HepG2 (cell line): ENCODE measurements around the gene CD300A. TPM values are rescaled to one million over a fixed set of nuclear protein-coding genes. Genes with fewer than 3 reads are reported as not detected.

ENCODE experiments used
- ERF ChIP-seq: IDR thresholded peaks from 2 replicates; pipeline ENCODE4 v1.6.1; 2018; ENCODE audit warnings: missing biosample characterization, missing genetic modification reagents
- SIN3A ChIP-seq: IDR thresholded peaks from 2 replicates; pipeline ENCODE4 v1.6.1; 2011; ENCODE audit warnings: low read depth, mild to moderate bottlenecking, control low read depth, low read length, borderline replicate concordance
- ZNF256 ChIP-seq: sonication (generic); formaldehyde crosslinking; conservative IDR thresholded peaks from 2 replicates; pipeline ENCODE4 v1.4.0; 2020; ENCODE audit warnings: missing genetic modification reagents
- polyA plus RNA-seq, 8 experiments: library from polyadenylated mRNA; depleted of rRNA in 3 of 8; stranded (reverse) in 7 of 8; unstranded in 1 of 8; fragments of >200 nt; fragmentation: Illumina TruSeq in 4 of 8; extraction: Trizol in 4 of 8; gene quantifications; 2 replicates each; pipeline versions ENCODE4 v1.2.1 to v1.2.3, GENCODE V29; 2011 to 2016; ENCODE audit warnings: low read depth in 4 of 8, missing spikeins in 1 of 8, mixed read lengths in 1 of 8; ENCODE audit not compliant: insufficient read depth in 1 of 8
- total RNA-seq, 5 experiments: library from RNA; depleted of rRNA; stranded (reverse); fragments of >200 nt; fragmentation: Illumina TruSeq; extraction: Trizol; gene quantifications; 2 replicates each; pipeline ENCODE4 v1.2.3, GENCODE V29; 2016; ENCODE audit warnings: low read depth in 1 of 5
- TF ChIP-seq, protein P1 (sequence below): sonication (generic); formaldehyde crosslinking; IDR thresholded peaks from 2 replicates; pipeline ENCODE4 v1.4.0; 2020; ENCODE audit warnings: missing genetic modification reagents, borderline replicate concordance
- TF ChIP-seq, protein P2 (sequence below): sonication (generic); formaldehyde crosslinking; IDR thresholded peaks from 2 replicates; pipeline ENCODE4 v1.4.0; 2020; ENCODE audit warnings: mild to moderate bottlenecking, missing genetic modification reagents, borderline replicate concordance
- TF ChIP-seq, protein P3 (sequence below): sonication (generic); formaldehyde crosslinking; IDR thresholded peaks from 2 replicates; pipeline ENCODE4 v1.4.0; 2020; ENCODE audit warnings: mild to moderate bottlenecking, missing genetic modification reagents
- TF ChIP-seq, protein P4 (sequence below): sonication (generic); formaldehyde crosslinking; IDR thresholded peaks from 2 replicates; pipeline ENCODE4 v1.5.0; 2020; ENCODE audit warnings: mild to moderate bottlenecking, missing genetic modification reagents
- TF ChIP-seq, protein P5 (sequence below): IDR thresholded peaks from 2 replicates; pipeline ENCODE4 v1.6.1; 2018; ENCODE audit warnings: missing genetic modification reagents
- TF ChIP-seq, protein P6 (sequence below): sonication (generic); formaldehyde crosslinking; IDR thresholded peaks from 2 replicates; pipeline ENCODE4 v1.8.1; 2023; ENCODE audit warnings: mild to moderate bottlenecking, moderate library complexity, missing genetic modification reagents

CD300A gene
- total and polyA plus RNA-seq, 2 of the 13 experiments (the other 11 are each of a cell fraction or from before 2014, with no cell fraction given): not detected

DNA sequence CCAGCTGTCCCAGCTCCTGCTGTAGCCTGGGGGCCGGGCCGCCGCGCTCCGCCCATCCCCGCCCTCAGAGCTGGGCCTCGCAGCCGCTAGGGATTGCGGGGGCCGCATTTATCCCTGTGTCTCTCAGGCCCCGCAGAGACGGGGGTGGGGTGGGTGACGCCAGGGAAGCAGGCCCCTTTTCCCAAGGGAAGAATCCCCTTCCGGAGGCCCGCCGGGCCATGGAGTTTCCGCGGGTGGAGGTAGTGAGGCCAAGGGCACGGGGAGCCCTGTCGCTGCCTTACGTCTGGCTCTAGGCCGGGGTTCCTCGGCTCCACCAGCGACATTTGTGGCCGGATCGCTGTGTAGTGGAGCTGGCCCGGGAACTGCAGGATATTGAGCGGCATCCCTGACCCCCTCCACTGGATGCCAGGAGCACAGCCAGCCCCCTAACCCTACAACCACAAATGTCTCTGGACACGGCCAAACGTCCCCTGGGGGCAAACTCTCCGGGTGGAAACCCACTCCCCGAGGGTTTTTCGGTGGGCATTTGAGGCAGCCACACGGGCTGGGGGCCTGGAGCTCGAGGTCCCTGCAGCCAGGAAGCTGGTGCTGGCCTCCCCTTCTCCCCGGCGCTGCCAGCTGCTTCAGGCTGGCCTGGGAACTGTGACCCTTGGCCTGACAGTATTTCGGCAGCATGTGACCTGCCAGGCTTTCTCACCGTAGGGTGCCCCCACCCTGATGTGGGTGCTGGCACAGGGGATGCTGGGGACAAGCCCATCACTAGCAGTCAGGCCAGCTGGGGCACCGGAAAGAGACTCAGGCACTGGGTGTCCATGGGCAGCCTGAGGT is 12.0 kb upstream of the CD300A start (continued):
- TF ChIP-seq, protein P1, sequence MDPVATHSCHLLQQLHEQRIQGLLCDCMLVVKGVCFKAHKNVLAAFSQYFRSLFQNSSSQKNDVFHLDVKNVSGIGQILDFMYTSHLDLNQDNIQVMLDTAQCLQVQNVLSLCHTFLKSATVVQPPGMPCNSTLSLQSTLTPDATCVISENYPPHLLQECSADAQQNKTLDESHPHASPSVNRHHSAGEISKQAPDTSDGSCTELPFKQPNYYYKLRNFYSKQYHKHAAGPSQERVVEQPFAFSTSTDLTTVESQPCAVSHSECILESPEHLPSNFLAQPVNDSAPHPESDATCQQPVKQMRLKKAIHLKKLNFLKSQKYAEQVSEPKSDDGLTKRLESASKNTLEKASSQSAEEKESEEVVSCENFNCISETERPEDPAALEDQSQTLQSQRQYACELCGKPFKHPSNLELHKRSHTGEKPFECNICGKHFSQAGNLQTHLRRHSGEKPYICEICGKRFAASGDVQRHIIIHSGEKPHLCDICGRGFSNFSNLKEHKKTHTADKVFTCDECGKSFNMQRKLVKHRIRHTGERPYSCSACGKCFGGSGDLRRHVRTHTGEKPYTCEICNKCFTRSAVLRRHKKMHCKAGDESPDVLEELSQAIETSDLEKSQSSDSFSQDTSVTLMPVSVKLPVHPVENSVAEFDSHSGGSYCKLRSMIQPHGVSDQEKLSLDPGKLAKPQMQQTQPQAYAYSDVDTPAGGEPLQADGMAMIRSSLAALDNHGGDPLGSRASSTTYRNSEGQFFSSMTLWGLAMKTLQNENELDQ (CRISPR knock-in tag): no peak
- TF ChIP-seq, protein P2, sequence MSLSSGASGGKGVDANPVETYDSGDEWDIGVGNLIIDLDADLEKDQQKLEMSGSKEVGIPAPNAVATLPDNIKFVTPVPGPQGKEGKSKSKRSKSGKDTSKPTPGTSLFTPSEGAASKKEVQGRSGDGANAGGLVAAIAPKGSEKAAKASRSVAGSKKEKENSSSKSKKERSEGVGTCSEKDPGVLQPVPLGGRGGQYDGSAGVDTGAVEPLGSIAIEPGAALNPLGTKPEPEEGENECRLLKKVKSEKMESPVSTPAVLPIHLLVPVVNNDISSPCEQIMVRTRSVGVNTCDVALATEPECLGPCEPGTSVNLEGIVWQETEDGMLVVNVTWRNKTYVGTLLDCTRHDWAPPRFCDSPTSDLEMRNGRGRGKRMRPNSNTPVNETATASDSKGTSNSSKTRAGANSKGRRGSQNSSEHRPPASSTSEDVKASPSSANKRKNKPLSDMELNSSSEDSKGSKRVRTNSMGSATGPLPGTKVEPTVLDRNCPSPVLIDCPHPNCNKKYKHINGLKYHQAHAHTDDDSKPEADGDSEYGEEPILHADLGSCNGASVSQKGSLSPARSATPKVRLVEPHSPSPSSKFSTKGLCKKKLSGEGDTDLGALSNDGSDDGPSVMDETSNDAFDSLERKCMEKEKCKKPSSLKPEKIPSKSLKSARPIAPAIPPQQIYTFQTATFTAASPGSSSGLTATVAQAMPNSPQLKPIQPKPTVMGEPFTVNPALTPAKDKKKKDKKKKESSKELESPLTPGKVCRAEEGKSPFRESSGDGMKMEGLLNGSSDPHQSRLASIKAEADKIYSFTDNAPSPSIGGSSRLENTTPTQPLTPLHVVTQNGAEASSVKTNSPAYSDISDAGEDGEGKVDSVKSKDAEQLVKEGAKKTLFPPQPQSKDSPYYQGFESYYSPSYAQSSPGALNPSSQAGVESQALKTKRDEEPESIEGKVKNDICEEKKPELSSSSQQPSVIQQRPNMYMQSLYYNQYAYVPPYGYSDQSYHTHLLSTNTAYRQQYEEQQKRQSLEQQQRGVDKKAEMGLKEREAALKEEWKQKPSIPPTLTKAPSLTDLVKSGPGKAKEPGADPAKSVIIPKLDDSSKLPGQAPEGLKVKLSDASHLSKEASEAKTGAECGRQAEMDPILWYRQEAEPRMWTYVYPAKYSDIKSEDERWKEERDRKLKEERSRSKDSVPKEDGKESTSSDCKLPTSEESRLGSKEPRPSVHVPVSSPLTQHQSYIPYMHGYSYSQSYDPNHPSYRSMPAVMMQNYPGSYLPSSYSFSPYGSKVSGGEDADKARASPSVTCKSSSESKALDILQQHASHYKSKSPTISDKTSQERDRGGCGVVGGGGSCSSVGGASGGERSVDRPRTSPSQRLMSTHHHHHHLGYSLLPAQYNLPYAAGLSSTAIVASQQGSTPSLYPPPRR (CRISPR knock-in tag): peak; percentile 63; the same call in 1 of the 2 replicates
- TF ChIP-seq, protein P3, sequence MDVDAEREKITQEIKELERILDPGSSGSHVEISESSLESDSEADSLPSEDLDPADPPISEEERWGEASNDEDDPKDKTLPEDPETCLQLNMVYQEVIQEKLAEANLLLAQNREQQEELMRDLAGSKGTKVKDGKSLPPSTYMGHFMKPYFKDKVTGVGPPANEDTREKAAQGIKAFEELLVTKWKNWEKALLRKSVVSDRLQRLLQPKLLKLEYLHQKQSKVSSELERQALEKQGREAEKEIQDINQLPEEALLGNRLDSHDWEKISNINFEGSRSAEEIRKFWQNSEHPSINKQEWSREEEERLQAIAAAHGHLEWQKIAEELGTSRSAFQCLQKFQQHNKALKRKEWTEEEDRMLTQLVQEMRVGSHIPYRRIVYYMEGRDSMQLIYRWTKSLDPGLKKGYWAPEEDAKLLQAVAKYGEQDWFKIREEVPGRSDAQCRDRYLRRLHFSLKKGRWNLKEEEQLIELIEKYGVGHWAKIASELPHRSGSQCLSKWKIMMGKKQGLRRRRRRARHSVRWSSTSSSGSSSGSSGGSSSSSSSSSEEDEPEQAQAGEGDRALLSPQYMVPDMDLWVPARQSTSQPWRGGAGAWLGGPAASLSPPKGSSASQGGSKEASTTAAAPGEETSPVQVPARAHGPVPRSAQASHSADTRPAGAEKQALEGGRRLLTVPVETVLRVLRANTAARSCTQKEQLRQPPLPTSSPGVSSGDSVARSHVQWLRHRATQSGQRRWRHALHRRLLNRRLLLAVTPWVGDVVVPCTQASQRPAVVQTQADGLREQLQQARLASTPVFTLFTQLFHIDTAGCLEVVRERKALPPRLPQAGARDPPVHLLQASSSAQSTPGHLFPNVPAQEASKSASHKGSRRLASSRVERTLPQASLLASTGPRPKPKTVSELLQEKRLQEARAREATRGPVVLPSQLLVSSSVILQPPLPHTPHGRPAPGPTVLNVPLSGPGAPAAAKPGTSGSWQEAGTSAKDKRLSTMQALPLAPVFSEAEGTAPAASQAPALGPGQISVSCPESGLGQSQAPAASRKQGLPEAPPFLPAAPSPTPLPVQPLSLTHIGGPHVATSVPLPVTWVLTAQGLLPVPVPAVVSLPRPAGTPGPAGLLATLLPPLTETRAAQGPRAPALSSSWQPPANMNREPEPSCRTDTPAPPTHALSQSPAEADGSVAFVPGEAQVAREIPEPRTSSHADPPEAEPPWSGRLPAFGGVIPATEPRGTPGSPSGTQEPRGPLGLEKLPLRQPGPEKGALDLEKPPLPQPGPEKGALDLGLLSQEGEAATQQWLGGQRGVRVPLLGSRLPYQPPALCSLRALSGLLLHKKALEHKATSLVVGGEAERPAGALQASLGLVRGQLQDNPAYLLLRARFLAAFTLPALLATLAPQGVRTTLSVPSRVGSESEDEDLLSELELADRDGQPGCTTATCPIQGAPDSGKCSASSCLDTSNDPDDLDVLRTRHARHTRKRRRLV (CRISPR knock-in tag): peak; percentile 76
- TF ChIP-seq, protein P4, sequence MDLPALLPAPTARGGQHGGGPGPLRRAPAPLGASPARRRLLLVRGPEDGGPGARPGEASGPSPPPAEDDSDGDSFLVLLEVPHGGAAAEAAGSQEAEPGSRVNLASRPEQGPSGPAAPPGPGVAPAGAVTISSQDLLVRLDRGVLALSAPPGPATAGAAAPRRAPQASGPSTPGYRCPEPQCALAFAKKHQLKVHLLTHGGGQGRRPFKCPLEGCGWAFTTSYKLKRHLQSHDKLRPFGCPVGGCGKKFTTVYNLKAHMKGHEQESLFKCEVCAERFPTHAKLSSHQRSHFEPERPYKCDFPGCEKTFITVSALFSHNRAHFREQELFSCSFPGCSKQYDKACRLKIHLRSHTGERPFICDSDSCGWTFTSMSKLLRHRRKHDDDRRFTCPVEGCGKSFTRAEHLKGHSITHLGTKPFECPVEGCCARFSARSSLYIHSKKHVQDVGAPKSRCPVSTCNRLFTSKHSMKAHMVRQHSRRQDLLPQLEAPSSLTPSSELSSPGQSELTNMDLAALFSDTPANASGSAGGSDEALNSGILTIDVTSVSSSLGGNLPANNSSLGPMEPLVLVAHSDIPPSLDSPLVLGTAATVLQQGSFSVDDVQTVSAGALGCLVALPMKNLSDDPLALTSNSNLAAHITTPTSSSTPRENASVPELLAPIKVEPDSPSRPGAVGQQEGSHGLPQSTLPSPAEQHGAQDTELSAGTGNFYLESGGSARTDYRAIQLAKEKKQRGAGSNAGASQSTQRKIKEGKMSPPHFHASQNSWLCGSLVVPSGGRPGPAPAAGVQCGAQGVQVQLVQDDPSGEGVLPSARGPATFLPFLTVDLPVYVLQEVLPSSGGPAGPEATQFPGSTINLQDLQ (CRISPR knock-in tag): no peak
- TF ChIP-seq ZNF256 (CRISPR knock-in tag) (no peak), ERF (CRISPR knock-in tag) (peak; percentile 66; the same call in 1 of the 2 replicates), SIN3A (peak; percentile 87; the same call in 1 of the 2 replicates)
- TF ChIP-seq, protein P5, sequence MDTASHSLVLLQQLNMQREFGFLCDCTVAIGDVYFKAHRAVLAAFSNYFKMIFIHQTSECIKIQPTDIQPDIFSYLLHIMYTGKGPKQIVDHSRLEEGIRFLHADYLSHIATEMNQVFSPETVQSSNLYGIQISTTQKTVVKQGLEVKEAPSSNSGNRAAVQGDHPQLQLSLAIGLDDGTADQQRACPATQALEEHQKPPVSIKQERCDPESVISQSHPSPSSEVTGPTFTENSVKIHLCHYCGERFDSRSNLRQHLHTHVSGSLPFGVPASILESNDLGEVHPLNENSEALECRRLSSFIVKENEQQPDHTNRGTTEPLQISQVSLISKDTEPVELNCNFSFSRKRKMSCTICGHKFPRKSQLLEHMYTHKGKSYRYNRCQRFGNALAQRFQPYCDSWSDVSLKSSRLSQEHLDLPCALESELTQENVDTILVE (CRISPR knock-in tag): no peak; the same call in 1 of the 2 replicates
- TF ChIP-seq, protein P6, sequence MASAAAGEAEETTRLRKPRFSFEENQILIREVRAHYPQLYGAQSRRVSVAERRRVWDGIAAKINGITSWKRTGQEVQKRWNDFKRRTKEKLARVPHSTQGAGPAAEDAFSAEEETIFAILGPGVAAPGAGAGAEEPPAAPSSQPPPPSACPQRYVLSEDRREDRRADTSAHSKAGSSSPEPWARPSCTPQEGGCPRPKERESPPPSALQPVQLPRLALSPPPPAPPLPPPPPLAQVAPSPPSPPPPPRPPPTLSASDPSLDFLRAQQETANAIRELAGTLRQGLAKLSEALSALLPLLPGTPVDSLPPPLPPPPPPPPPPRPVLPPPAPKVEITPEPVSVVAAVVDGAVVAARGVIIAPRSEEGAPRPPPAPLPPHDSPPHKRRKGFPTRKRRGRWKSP (CRISPR knock-in tag): no peak; the same call in 1 of the 2 replicates
